HuH-7 (cell line): ENCODE results near the gene HDGF.

Experiments
- DNase-seq: peaks from one replicate; pipeline ENCODE4 v3.0.0; 2011; ENCODE audit warnings: low spot score

HDGF gene

DNA sequence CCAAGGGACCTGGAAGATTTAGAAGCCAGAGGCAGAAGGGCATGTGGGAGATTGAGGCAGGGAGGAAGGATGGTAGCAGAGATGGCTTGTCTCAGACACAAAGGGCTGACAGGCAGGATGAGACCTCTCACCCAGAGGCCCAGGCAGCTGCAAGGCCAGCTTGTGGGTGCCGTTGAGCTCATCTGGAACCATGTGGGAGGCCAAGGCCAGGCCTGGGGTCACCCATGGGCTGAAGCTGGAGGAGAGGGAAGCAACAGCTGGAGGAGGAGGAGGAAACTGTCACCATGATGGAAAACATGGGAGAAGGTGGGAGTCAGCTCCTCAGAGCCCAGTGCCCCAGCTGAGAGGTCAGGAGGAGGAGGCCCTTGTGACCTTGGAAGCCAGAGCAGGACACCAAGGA lies 52.5 kb downstream of the HDGF start:
- no peak for DNase-seq

- no peak for DNase-seq
Observed at GRCh38 chr1:156697481-156697880, 54.0 kb downstream of the HDGF start.

DNA sequence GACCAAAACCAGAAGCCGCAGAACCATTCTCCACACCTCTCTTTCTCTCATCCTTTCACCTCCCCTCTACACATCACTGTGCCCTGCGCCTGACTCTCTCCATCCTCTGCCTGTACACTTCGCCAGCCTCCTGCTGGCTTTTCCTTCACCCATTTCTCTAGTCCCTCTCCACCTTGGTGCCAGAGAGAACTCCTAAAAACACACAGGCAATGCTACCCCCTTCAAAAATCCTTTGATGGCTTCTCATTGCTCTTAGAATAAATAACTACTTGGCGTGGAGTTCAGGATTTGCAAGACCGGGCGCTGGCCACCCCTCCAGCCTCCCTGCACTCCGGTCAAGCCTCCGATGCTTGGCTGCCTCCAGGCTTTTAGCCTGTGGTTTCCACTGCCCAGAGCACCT lies 54.7 kb downstream of the HDGF start:
- DNase-seq = no peak

DNA sequence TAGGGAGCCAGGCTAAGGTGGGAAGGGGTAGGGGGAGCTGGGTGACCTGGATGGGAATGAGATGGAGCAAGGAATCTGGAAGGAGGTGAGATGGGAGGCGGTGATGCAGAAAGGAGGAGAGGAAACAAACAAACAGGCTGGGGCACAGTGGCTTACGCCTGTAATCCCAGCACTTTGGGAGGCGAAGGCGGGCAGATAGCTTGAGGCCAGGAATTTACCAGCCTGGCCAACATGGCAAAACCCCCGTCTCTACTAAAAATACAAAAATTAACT lies 56.8 kb downstream of the HDGF start:
- no peak for DNase-seq

- no peak for DNase-seq
Observed at GRCh38 chr1:156693848-156694689, 57.4 kb downstream of the HDGF start.

DNA sequence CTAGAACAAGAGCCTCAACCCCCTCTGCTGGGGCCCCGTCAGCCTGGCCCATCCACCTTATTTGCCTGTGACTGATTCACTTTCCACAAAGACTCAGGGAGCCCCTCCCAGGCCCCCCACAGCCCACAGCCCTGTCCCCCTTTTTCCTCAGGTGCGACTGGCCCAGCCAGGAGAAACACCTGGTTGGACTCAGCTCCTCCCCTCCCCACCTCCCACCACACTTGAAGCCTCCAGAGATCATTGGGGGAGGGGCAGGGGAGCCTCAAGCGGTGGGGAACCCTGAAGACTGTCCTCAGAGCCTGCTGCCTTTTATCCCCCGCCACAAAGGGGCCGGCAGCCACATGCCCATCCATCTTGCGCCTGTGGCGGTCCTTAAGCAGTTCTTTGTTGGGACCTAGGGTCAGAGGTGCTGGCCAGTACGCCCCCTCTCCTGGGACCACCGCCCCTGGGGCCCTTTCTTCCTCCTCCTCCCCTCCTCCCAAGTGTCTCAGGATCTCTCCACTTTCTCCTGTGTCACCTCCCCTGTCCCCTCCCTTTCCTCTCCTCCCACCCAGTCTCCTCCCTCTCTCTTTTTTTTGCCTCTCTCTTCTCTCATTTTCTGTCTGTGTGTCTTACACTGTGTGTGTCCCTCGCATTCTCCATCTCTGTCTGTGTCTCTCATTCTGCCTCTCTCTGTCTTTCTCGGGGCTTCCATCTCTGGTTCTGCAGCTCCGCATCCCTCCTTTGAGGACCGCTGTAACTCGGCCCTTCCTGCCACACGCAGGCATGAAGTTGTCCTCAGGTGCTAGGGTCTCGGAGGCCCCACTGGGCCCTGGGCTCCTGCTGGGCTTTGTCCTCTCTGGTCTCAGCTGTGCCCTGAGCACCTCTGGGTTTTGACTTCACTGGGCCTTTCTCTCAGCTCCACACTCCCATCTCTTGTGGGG lies 58.3 kb downstream of the HDGF start:
- no peak for DNase-seq

DNA sequence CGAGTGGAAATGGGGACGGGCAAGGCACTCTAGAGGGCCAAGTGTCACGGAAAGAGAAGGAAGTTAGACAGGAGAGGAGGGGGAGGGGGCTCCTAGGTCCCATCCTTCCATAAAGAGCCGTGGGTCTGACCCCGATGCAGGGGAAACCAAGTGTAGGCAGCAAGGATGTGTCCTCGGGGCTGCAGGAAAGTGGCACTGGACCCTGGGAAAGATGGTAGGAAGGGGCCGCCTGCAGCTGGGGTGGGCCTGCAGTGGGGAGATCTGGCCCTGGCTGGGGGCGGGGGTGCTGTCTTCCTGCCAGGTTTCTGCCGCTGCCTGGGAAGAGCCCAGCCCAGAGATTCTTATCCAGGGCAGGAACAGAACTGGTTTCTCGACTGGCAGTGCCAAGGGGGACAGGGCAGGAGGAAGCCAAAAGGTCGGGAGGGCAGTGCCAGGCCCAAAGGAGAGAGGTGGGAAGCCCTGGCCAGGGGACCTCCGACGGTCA lies 59.0 kb downstream of the HDGF start:
- no peak for DNase-seq
